ENCODE data around the gene BHLHE40.

- TF ChIP-seq HCFC1 (IDR thresholded peaks at IDR 0.05; ENCODE audit: low read length) (no peak), CTCF (IDR thresholded peaks at IDR 0.05 in 2 of 3, conservative IDR thresholded peaks at IDR 0.05 in 1 of 3; ENCODE audit: control insufficient read depth in 2 of 3, extremely low read depth in 1 of 3, insufficient read depth in 1 of 3, low read depth in 3 of 3, low read length in 3 of 3) (no peak), CHD2 (IDR thresholded peaks at IDR 0.05; ENCODE audit: borderline replicate concordance, low read depth, low read length) (no peak), ATF2 (IDR thresholded peaks at IDR 0.05; ENCODE audit: low read length) (no peak), HDGF (IDR thresholded peaks at IDR 0.05) (no peak)
Measured at GRCh38 chr3:4981294-4981664, 2.0 kb downstream of the BHLHE40 start.

All from GM12878 (cell line).